Left ventricle myocardium superior (tissue), 1 donor: ENCODE results near the gene WNK2. TPM values are rescaled to one million over a fixed set of nuclear protein-coding genes. Genes with fewer than 3 reads are reported as not detected.

ENCODE experiments used
- ATAC-seq: fragments of 200-7000 bp; cut with Tn5 transposase; one replicate; pipeline ENCODE4 v1.9.1; 2020; ENCODE audit warnings: mild to moderate bottlenecking, moderate library complexity
- DNase-seq: peaks from one replicate; pipeline ENCODE4 v3.0.0-alpha.2; 2020
- intact Hi-C: fragments of 100-400 bp; cut with micrococcal nuclease; formaldehyde crosslinking; loops from one replicate; pipeline ENCODE4 v1.11.0; 2022
- total RNA-seq: library from RNA; stranded (reverse); fragmentation: NEBNext Ultra II Directional; extraction: Animal tissue kit (Norgen Biotek cat#: 25700); gene quantifications from one replicate; pipeline ENCODE4 v1.2.1, GENCODE V29; 2021
- donor health status: DM: no; HTN: yes; CAD: no; lungs with severe emphysema.

The WNK2 gene
- total RNA-seq, 1 donor from 2014 or later: 250 TPM

DNA sequence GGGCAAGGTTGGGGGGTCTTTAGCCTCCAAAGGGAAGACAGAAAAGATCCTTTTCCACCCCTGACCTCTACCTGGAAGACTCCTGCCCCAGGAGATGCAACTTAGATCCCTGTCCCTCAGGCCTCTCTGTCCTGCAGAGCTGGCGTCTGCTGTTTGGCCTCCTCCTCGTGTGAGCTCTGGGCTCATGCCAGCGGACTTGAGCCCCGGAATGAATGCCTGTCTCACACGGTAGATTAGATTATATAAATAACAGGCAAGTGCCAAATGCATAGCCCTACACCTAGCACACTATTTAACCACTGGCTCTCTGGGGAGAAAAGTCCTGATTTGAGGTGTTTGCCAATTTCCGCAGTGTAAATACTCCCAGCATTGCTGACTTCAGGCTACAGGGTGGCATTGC lies 1.4 kb upstream of the WNK2 start:
- ATAC-seq: peak; percentile 8
- intact Hi-C loops: loop anchor here (5.0 kb wide), 1 partner anchor 985 kb away; no protein-coding TSS in a partner anchor
- peak; percentile 71 for DNase-seq

DNA sequence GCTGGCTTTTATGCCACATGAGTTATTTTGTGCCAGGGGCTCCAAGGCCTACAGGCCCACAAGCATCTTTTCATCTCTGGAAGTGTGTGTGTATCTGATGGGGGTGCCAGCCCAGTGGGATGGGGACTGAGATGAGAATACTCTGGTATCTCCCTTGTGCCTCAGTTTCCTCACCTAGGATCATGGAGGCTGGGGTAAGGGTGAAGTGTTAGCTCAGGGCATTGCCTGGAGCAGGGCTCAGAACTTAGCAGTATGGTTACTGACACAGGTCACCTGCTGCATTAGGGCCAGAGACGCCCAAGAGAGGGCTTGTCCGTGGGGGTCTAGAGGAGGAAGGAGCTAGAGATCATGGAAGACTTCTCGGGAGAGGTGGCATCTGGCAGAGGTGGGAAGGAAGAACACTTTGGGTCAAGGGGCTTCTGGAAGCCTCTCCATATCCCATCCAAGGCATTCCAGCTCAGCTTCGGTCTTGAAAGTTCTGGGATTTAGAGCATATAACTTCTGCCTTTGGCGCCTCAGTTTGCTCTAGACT lies 742 bp upstream of the WNK2 start:
- intact Hi-C loops: loop anchor here (5.0 kb wide), 1 partner anchor 984 kb away; no protein-coding TSS in a partner anchor
- no peak for DNase-seq
- no peak for ATAC-seq

DNA sequence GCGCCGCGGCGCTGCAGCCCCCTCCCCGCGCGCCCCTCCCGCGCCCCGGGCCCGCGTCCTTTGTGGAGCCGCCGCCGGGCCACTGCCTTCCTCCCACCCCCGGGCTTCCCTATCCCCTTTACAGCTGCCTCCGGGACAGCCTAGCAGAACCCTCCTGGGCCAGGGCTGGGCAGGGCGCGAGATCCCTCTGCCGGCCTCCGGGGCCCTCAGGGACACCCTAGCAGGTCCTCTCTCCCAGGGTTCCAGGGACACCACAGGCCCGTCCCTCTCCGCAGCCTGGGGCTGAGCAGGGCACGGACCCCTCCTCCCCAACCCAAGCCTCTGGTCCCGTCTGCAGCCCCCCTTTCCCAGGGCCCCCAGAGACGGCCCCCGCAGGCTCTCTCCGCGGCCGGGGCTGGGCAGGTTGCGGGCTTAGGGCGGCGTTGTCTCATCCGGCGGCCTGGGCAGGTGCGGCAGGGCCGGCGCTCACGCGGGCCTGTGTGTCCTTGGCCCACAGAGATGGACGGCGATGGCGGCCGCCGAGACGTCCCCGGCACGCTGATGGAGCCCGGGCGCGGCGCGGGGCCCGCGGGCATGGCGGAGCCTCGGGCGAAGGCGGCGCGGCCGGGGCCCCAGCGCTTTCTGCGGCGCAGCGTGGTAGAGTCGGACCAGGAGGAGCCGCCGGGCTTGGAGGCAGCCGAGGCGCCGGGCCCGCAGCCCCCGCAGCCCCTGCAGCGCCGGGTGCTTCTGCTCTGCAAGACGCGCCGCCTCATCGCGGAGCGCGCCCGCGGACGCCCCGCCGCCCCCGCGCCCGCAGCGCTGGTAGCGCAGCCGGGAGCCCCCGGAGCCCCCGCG lies 710 bp downstream of the WNK2 start:
- intact Hi-C loops: loop anchor here (5.0 kb wide), 1 partner anchor 983 kb away; no protein-coding TSS in a partner anchor
- no peak for ATAC-seq
- DNase-seq: peak; percentile 38

GRCh38 chr9:93185266-93186214 lies 1.6 kb downstream of the WNK2 start:
- intact Hi-C loops: no loop called here
- DNase-seq (peak; percentile 44), ATAC-seq (no peak)

- intact Hi-C loops: no loop called here
- ATAC-seq (peak; percentile 15), DNase-seq (no peak)
These were observed 2.4 kb downstream of the WNK2 start for GRCh38 chr9:93186215-93186945.

DNA sequence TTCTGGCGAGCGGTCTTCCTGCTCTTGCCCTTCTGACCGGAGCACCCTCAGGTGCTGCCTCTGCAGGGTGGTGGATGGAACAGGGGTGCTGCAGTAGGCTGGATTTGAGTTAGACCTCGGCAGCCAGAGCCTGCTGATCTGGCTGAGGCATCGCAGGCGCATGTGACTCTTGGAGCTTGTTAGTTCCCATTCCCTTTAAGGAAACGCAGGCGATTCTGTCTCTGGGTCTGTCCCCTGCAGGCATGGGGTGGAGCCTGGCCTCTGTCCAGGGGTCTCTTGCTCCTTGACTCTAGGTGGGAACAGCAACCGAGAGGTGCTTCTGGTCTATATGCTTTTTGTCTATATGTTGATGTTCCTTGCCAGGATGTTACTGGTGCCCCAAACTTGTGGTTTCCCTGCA lies 3.1 kb downstream of the WNK2 start:
- DNase-seq: peak; percentile 80
- ATAC-seq: peak; percentile 71
- intact Hi-C loops: no loop called here

- intact Hi-C loops: no loop called here
- peak; percentile 74 for ATAC-seq
- DNase-seq: peak; percentile 73
These were observed 3.6 kb downstream of the WNK2 start for GRCh38 chr9:93187574-93187973.

DNA sequence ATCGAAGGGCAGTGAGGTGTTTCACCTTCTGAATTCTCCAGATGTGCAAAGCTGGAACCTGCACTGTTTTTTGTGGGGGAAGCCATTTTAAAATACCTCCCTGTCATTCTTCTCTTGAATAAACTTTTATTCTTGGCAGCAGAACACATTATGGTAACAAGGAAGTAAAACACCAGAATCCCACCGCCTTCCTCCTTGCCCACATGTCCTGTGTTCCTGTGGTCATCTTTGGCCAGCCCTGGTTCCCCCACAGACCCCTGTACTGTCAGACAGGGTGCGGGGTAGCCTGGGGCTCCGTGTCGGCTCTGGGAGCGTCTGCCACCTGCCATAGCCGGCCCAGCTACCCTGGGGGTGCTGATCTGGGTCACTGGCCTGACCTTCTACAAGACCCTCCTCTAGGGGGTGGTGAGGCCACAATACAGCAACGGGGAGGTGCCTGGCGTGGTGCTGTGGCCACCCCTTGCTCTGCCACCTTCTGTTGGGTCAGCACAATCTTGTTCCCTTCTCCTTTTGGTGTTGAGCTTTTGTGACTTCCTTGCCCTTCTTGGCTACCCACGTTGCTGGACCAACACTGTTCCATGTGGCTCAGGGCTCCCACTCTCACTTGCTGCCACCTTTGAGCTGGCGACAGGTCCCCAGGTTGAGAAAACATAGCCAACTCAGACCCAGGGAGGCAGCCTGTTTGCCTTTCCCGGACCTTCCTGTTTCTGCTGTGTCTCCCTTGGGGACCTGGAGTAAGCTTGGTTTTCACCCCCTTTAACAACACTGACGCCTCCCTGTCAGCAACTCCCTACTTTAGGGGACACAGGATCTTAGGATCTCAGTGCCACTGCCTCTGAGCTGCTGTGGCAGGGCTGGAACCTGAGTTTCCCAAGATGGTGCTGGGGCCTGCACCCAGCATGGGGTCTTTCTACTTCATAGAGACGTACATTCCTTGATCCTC lies 4.8 kb downstream of the WNK2 start:
- no peak for ATAC-seq
- intact Hi-C loops: no loop called here
- peak; percentile 24 for DNase-seq

- DNase-seq (peak; percentile 44), ATAC-seq (no peak)
- intact Hi-C loops: no loop called here
These were observed 5.6 kb downstream of the WNK2 start for GRCh38 chr9:93189369-93190132.

GRCh38 chr9:93190133-93190525 lies 6.2 kb downstream of the WNK2 start:
- ATAC-seq (no peak), DNase-seq (peak; percentile 25)
- intact Hi-C loops: no loop called here

GRCh38 chr9:93190656-93191353 lies 6.9 kb downstream of the WNK2 start:
- intact Hi-C loops: no loop called here
- peak; percentile 21 for DNase-seq
- no peak for ATAC-seq

GRCh38 chr9:93191354-93191660 lies 7.4 kb downstream of the WNK2 start:
- ATAC-seq (no peak), DNase-seq (peak; percentile 3)
- intact Hi-C loops: no loop called here

DNA sequence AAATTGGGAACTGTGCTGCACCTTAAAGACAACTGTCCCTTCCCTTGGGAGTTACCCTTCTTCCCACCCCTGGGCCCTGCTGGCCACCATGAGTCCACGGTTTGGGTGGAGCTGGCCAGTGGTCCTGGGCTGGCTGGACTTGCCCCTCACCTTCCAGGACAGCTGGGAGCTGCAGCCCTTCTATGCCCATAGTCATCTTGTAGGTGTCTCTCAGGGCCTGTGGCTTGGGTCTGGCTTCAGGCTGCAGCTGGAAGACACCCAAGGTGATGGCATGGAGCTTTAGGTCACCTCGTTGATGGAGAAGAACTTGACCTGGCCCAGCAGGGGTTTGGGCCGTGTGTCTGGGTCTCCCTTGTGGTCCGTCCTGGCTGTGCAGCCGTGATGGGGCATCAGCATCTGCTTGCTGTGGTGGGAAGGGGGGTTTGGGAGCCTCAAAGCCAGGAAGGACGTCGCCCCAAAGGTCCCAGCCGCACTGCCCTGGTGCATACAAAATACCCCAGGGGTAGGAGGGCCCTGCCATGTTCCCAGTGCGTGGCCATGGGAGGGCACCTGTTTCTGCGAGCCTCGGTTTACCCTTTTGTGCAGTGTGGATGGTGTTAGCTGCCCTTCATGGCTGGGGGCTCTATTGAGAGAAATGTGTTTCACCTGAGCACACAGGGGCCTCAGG lies 8.9 kb downstream of the WNK2 start:
- intact Hi-C loops: no loop called here

DNA sequence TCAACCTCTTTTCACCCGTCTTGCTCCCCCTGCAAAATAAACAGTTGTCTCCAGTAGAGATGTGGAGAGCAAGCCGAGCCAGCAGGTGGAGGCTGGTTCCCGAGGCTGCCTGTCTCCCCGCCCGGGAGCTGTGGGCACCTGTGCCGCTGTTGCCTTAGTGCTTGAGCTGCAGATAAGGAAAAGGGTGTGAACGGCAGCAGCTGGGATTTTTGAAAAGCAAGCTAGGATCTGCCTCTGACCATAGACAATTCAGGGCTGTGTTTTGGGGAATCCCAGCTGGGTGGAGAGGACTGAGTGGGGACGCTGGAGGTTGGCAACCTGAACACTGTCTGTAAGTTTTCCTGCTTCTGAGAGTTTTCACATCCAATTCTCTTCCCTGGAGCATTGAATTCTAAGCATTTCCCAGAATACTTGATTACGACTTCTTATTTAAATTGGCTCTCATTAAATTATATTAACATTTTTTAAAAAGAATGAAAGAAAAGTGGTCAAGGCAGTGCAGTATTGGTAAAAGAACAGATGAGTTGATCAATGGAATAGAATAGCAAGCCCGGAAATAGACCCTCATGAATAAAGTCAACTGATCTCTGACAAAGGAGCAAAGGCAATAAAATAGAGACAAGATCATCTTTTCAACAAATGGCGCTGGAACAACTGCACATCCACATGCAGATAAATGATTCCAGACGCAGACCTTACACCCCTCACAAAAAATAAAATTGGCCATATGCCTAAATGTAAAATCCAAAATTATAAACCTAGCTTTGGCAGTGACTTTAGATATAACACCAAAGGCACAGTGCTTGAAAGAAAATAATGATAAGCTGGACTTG lies 9.7 kb downstream of the WNK2 start:
- intact Hi-C loops: no loop called here
- ATAC-seq (peak; percentile 30), DNase-seq (peak; percentile 46)

More for the DNA sequence above, 8.9 kb downstream of the WNK2 start:
- ATAC-seq: no peak
- peak; percentile 26 for DNase-seq

- DNase-seq: no peak
- intact Hi-C loops: no loop called here
- no peak for ATAC-seq
These were observed 10.3 kb downstream of the WNK2 start for GRCh38 chr9:93194221-93194625.
